ENCODE data around the gene TJP1.
"Not testable (repeated sequence)": the region's sequence is repeated elsewhere in the genome, so short reads cannot be mapped to it uniquely, and the experiment has no call there.

The TJP1 gene

GRCh38 chr15:29696950-29697738 is 125.1 kb downstream of the TJP1 start:
- no peak for DNase-seq

GRCh38 chr15:29696506-29696905 is 125.8 kb downstream of the TJP1 start:
- DNase-seq: not testable (repeated sequence)

- DNase-seq: no peak
These were observed 126.6 kb downstream of the TJP1 start for GRCh38 chr15:29695489-29696167.

GRCh38 chr15:29693225-29693624 is 129.0 kb downstream of the TJP1 start:
- no peak for DNase-seq

GRCh38 chr15:29692527-29692926 is 129.7 kb downstream of the TJP1 start:
- no peak for DNase-seq

- DNase-seq: no peak
These were observed 131.3 kb downstream of the TJP1 start for GRCh38 chr15:29690765-29691475.

GRCh38 chr15:29689287-29689986 is 132.8 kb downstream of the TJP1 start:
- DNase-seq: no peak

- DNase-seq: no peak
These were observed 133.6 kb downstream of the TJP1 start for GRCh38 chr15:29688506-29689286.

GRCh38 chr15:29687939-29688505 is 134.2 kb downstream of the TJP1 start:
- DNase-seq: no peak

GRCh38 chr15:29687204-29687815 is 135.0 kb downstream of the TJP1 start:
- DNase-seq: no peak

- DNase-seq: no peak
These were observed 135.6 kb downstream of the TJP1 start for GRCh38 chr15:29686445-29687203.

GRCh38 chr15:29686079-29686425 is 136.2 kb downstream of the TJP1 start:
- no peak for DNase-seq

- DNase-seq: no peak
These were observed 136.9 kb downstream of the TJP1 start for GRCh38 chr15:29685156-29686078.

- DNase-seq: no peak
These were observed 139.5 kb downstream of the TJP1 start for GRCh38 chr15:29682781-29683180.

- no peak for DNase-seq
These were observed 139.9 kb downstream of the TJP1 start for GRCh38 chr15:29682361-29682760.

GRCh38 chr15:29681946-29682345 is 140.3 kb downstream of the TJP1 start:
- DNase-seq: no peak

GRCh38 chr15:29681166-29681845 is 141.0 kb downstream of the TJP1 start:
- no peak for DNase-seq

- DNase-seq: no peak
These were observed 141.7 kb downstream of the TJP1 start for GRCh38 chr15:29680465-29681165.
